ENCODE data around the gene OOSP2. TPM values are rescaled to one million over a fixed set of nuclear protein-coding genes. Genes with fewer than 3 reads are reported as not detected.

OOSP2 gene
- total RNA-seq, 2 experiments from 2014 or later: not detected

GRCh38 chr11:60097189-60097588 is 57.0 kb downstream of the OOSP2 start:
- no peaks in the 10 kb centered on the region for H3K9me2 ChIP-seq (ENCODE audit: insufficient read depth, low read length)
- H3K4me1 ChIP-seq (ENCODE audit: insufficient read depth, low read length, poor library complexity, severe bottlenecking): no peaks in the 10 kb centered on the region
- no TSS peak for BruUV-seq (replicated peaks)
- DNase-seq (ENCODE audit: low spot score): no peak
- no peaks in the 10 kb centered on the region for H3K36me3 ChIP-seq (ENCODE audit: insufficient read depth, low read length)
- no peak overlapping the region for H2AFZ ChIP-seq (ENCODE audit: low read length)
- H3K4me3 ChIP-seq (ENCODE audit: low read depth, low read length, poor library complexity, severe bottlenecking): no peak overlapping the region
- H3K9me3 ChIP-seq (ENCODE audit: low read length): no peaks in the 10 kb centered on the region
- no peaks in the 10 kb centered on the region for H4K20me1 ChIP-seq (ENCODE audit: insufficient read depth, low read length)
- ChIA-PET CTCF (ENCODE audit: unreplicated experiment) (no interaction called here), POLR2A (interaction anchor here (0.6 kb wide), 1 partner anchor 88 kb away, joined by 5 read pairs; no protein-coding TSS in a partner anchor)
- no peak overlapping the region for H3K27ac ChIP-seq (ENCODE audit: low read depth, low read length, poor library complexity, severe bottlenecking)
- no peaks in the 10 kb centered on the region for H3K79me2 ChIP-seq (ENCODE audit: insufficient read depth, low read depth, low read length)
- intact Hi-C loops (cut with micrococcal nuclease; ENCODE audit: unreplicated experiment): no loop called here
- TF ChIP-seq CTCF (conservative IDR thresholded peaks at IDR 0.05; ENCODE audit: low read length) (no peak), EZH2phosphoT487 (IDR thresholded peaks at IDR 0.05; ENCODE audit: borderline replicate concordance, low read depth, low read length) (no peak)
- no peak overlapping the region for H3K4me2 ChIP-seq (ENCODE audit: low read length)

Other genes starting within 250 kb of the OOSP2 start
- gene MRPL16, start 229.6 kb upstream of the OOSP2 start, total RNA-seq (2014; rRNA removed; shearing (Covaris generic)): 133 and 159 TPM in 2 replicates
- gene MRPL16, start 229.6 kb upstream of the OOSP2 start, total RNA-seq (2022): 87.5 and 92.2 TPM in 2 replicates
- not detected in 2 replicates for gene CBLIF, start 194.9 kb upstream of the OOSP2 start, total RNA-seq (2014; rRNA removed; shearing (Covaris generic))
- not detected in 2 replicates for gene CBLIF, start 194.9 kb upstream of the OOSP2 start, total RNA-seq (2022)
- gene TCN1, start 173.9 kb upstream of the OOSP2 start, total RNA-seq (2014; rRNA removed; shearing (Covaris generic)): not detected in 2 replicates
- gene TCN1, start 173.9 kb upstream of the OOSP2 start, total RNA-seq (2022): not detected in 2 replicates
- gene OOSP3, start 161.6 kb upstream of the OOSP2 start, total RNA-seq (2014; rRNA removed; shearing (Covaris generic)): not detected in 2 replicates
- gene OOSP3, start 161.6 kb upstream of the OOSP2 start, total RNA-seq (2022): not detected in 2 replicates
- not detected in 2 replicates for gene OOSP1, start 102.0 kb upstream of the OOSP2 start, total RNA-seq (2014; rRNA removed; shearing (Covaris generic))
- not detected in 2 replicates for gene OOSP1, start 102.0 kb upstream of the OOSP2 start, total RNA-seq (2022)
- gene OOSP4A, start 76.4 kb upstream of the OOSP2 start, total RNA-seq (2014; rRNA removed; shearing (Covaris generic)): not detected in 2 replicates
- gene OOSP4A, start 76.4 kb upstream of the OOSP2 start, total RNA-seq (2022): not detected in 2 replicates
- gene OOSP4B, start 23.2 kb upstream of the OOSP2 start, total RNA-seq (2014; rRNA removed; shearing (Covaris generic)): not detected in 2 replicates
- gene OOSP4B, start 23.2 kb upstream of the OOSP2 start, total RNA-seq (2022): not detected in 2 replicates
- not detected in 2 replicates for gene MS4A3, start 16.3 kb downstream of the OOSP2 start, total RNA-seq (2014; rRNA removed; shearing (Covaris generic))
- gene MS4A3, start 16.3 kb downstream of the OOSP2 start, total RNA-seq (2022): not detected in 2 replicates
- not detected in 2 replicates for gene MS4A2, start 48.3 kb downstream of the OOSP2 start, total RNA-seq (2014; rRNA removed; shearing (Covaris generic))
- gene MS4A2, start 48.3 kb downstream of the OOSP2 start, total RNA-seq (2022): not detected in 2 replicates
- gene MS4A6A, start 142.7 kb downstream of the OOSP2 start, total RNA-seq (2014; rRNA removed; shearing (Covaris generic)): not detected in 2 replicates
- not detected in 2 replicates for gene MS4A6A, start 142.7 kb downstream of the OOSP2 start, total RNA-seq (2022)
- not detected in 2 replicates for gene MS4A4E, start 202.7 kb downstream of the OOSP2 start, total RNA-seq (2014; rRNA removed; shearing (Covaris generic))
- gene MS4A4E, start 202.7 kb downstream of the OOSP2 start, total RNA-seq (2022): not detected in 2 replicates
- gene MS4A4A, start 240.3 kb downstream of the OOSP2 start, total RNA-seq (2014; rRNA removed; shearing (Covaris generic)): 0.51 TPM in 1 of 2 replicates, not detected in the other
- not detected in 2 replicates for gene MS4A4A, start 240.3 kb downstream of the OOSP2 start, total RNA-seq (2022)

Data from OCI-LY7 (cell line).